NB4 (cell line): ENCODE data around the gene FOXP4.
A peak's percentile ranks its signal among the peaks of the same experiment; 100 is the strongest.

Experiments used
- DNase-seq: peaks from one replicate; pipeline ENCODE4 v3.0.0; 2010; ENCODE audit warnings: low read depth
- H3K4me3 ChIP-seq: one replicate; pipeline ENCODE4 v1.5.1; 2011; ENCODE audit warnings: mild to moderate bottlenecking, low read depth, low read length, moderate library complexity
- MYC ChIP-seq: IDR thresholded peaks from 2 replicates; pipeline ENCODE4 v1.6.1; 2011; ENCODE audit warnings: low read depth, low read length
- POLR2A ChIP-seq: IDR thresholded peaks from 2 replicates; pipeline ENCODE4 v1.6.1; 2011; ENCODE audit warnings: mild to moderate bottlenecking; ENCODE audit not compliant: insufficient read length; ENCODE audit errors: extremely low read depth
- TF ChIP-seq, protein P1 (sequence below): IDR thresholded peaks from one replicate; pipeline ENCODE4 v1.5.1; 2012; ENCODE audit warnings: low read depth, low read length
- TF ChIP-seq, protein P2 (sequence below): IDR thresholded peaks from 2 replicates; pipeline ENCODE4 v1.6.1; 2011; ENCODE audit warnings: low read depth, low read length

Gene FOXP4

DNA sequence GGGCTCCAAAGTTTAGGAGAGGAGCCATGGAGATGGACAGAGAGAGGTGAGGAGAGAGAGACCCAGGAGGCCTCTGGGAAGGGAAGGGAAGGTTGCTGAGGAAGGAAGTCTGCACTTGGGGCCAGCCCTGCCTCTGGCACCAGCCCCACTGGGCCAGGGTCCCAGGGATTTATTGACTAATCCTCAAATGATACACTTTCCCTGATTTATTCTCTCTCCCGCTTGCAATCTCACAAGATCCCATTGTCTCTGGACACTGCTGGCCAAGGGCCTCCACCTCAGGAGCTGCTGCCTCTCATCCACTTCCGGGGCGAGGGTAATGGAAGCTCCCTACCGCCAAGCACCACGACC lies 43.6 kb upstream of the FOXP4 start:
- DNase-seq = no peak
- TF ChIP-seq POLR2A (no peak), MYC (no peak)
- TF ChIP-seq, protein P1, sequence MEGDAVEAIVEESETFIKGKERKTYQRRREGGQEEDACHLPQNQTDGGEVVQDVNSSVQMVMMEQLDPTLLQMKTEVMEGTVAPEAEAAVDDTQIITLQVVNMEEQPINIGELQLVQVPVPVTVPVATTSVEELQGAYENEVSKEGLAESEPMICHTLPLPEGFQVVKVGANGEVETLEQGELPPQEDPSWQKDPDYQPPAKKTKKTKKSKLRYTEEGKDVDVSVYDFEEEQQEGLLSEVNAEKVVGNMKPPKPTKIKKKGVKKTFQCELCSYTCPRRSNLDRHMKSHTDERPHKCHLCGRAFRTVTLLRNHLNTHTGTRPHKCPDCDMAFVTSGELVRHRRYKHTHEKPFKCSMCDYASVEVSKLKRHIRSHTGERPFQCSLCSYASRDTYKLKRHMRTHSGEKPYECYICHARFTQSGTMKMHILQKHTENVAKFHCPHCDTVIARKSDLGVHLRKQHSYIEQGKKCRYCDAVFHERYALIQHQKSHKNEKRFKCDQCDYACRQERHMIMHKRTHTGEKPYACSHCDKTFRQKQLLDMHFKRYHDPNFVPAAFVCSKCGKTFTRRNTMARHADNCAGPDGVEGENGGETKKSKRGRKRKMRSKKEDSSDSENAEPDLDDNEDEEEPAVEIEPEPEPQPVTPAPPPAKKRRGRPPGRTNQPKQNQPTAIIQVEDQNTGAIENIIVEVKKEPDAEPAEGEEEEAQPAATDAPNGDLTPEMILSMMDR = no peak
- TF ChIP-seq, protein P2, sequence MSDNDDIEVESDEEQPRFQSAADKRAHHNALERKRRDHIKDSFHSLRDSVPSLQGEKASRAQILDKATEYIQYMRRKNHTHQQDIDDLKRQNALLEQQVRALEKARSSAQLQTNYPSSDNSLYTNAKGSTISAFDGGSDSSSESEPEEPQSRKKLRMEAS = no peak
- H3K4me3 ChIP-seq = no peak overlapping the region

DNA sequence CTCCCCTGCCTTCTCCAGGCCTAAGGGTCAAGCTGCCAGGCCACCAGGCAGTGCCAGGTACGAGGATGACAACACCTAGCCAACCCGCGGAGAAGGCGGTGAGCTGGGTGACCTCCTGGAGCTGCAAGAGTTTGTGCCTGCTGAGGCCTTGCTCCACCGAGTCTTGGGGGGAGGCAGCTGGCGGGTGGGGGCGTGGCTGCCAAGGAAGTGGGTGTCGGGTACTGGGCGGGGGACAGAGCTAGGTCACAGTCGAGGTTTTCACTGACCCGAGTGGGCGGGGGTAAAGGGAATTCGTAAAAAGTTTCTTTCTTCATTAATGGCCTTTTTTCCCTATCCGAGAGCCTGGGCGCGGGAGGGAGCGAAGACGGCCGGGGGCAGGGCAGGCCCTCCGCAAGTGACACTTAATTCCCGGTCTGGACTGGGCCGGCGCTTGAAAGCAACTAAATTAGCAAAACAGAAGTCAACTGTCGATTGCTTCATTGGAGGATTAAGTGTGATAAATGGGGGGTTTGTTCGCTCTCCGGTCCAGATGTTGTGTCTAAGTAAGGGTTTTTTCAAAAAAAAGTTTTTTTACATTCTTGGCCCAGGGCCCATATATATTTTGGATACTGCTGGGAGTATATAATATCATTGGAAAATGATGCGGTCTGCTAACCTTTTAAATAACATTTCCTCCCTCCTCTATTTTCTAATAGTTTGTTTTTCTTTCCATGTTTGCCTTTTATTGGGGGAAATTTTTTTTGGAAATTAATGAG lies 43.1 kb upstream of the FOXP4 start:
- DNase-seq = peak; percentile 22
- TF ChIP-seq, protein P1 = no peak
- TF ChIP-seq, protein P2 = no peak
- TF ChIP-seq MYC (no peak), POLR2A (no peak)
- no peak overlapping the region for H3K4me3 ChIP-seq

DNA sequence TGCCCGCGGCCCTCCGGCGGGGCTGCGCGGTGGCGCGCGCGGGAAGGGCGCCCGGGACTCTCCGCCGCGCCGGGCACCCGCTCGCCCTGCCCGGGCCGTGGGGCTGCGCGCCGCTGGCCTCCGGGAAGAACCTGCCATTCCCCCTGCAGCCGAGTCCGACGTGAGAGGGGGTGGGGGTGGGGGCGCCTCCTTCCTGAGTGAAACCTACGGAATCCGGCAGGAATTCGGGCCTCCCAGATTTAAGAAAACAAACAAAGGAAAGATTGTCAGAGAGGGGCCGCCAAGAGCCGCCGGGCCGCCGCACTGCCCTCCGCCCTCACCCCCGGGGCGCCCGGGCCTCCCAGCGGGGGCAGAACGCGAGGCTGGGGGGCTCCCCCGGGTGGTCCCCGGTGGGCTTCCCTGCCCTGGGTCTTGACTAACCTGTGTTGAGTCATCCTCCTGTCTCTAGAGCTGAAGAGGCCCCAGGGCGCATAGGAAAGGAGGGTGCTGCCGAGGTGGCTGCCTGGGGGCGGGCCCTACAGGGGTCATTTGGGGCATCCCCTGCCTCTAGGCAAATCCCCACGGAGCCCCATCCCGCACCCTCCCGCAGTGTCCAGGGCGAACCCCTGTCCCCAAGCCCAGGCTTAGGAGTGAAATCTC lies 42.2 kb upstream of the FOXP4 start:
- TF ChIP-seq, protein P2 = no peak
- TF ChIP-seq, protein P1 = no peak
- no peak for TF ChIP-seq POLR2A
- no peak for TF ChIP-seq MYC
- H3K4me3 ChIP-seq = no peak overlapping the region
- DNase-seq = peak; percentile 12

DNA sequence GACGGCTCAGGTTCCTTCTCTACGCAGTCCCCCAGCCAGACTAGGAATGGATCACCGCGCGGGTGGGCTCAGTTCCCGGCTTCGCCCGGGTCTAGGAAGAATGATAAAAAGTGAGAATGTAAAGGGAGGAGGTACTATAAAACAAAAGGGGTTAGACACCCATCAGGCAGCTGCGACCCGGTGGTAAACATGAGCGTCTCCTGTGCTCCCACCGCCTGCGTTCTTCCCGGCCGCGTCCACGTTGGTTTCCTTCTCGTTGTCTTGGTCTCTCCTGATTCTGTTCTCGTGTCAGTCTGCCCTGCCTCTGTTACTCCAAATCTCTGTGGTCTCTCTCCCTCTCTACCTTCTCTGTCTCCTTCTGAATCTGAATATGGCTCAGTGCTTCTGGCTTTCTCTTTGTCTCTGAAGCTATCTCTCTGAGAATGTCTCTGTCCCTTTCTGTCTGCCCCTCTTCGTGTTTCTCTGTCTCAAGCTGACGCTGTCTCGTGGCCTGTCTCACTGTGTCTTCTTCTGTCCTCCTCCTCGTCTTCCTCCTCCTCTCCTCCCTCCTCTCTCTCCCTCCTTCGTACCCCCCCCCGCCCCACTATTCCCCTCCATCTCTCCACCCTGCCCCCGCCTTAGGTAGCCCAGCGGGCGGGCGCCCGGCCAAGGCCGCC lies 41.6 kb upstream of the FOXP4 start:
- TF ChIP-seq, protein P1 = no peak
- TF ChIP-seq POLR2A (no peak), MYC (no peak)
- TF ChIP-seq, protein P2 = no peak
- no peak overlapping the region for H3K4me3 ChIP-seq
- no peak for DNase-seq

DNA sequence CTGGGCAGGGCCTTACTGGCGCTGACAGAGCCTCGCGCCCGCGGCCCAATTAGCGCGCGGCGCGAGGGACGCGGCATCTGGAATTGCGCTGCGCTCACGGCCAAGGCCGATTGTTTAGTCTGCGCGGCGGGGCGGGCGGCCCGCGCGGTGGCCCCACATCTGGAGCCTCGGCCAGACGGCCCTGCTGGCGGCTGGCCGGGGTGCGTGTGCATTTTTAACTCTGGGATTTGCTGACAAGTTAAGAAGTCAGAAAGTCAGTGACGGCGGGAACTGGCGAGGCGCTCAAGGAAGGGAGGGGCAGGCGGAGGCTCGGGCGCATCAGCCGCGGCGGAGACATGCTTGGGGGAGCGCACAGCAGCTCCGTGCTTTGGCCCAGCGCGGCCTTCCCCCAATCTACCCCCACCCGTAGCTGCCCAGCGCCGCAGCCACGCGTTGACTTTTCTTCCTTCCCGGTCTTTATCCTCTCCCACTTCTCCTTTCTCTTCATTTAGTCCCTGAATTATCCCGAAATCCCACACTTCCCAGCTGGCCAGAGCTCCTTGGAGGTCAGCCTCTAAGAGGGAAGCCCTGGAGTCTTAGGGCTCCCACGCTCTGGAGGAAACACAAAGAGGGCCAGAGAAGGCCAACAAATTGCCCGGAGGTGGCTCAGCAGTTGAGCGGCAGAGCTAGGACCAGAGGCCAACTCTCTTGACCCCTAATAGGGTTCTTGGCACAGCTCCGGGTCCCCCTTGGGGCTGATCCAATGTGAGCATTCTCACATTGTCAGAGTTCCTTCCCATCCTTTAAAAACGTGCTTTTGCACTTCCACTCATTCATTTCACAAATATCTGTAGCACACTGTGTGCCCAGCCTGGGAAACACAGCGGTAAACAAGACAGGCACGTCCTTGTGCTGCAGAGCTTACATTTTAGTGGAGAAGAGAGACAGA lies 40.8 kb upstream of the FOXP4 start:
- H3K4me3 ChIP-seq = no peak overlapping the region
- TF ChIP-seq, protein P1 = no peak
- TF ChIP-seq, protein P2 = no peak
- TF ChIP-seq POLR2A (no peak), MYC (no peak)
- DNase-seq = no peak
